Non-pigmented ciliary epithelial cell (primary cell): ENCODE measurements around the gene CHRNB4.
"Not testable (repeated sequence)": the region's sequence is repeated elsewhere in the genome, so short reads cannot be mapped to it uniquely, and the experiment has no call there.

Experiments
- DNase-seq: peaks from one replicate; pipeline ENCODE4 v3.0.0-alpha.2; 2010; ENCODE audit warnings: low read depth

The CHRNB4 gene

GRCh38 chr15:78616506-78616905, 24.5 kb downstream of the CHRNB4 start:
- no peak for DNase-seq

GRCh38 chr15:78615151-78615589, 25.8 kb downstream of the CHRNB4 start:
- no peak for DNase-seq

- no peak for DNase-seq
Observed at GRCh38 chr15:78614021-78614420, 27.0 kb downstream of the CHRNB4 start.

- DNase-seq: not testable (repeated sequence)
Observed at GRCh38 chr15:78609551-78609950, 31.5 kb downstream of the CHRNB4 start.

- DNase-seq: no peak
Observed at GRCh38 chr15:78605680-78606079, 35.3 kb downstream of the CHRNB4 start.

- no peak for DNase-seq
Observed at GRCh38 chr15:78605201-78605600, 35.8 kb downstream of the CHRNB4 start.

- DNase-seq: no peak
Observed at GRCh38 chr15:78604420-78604819, 36.6 kb downstream of the CHRNB4 start.

- no peak for DNase-seq
Observed at GRCh38 chr15:78603467-78603866, 37.5 kb downstream of the CHRNB4 start.

GRCh38 chr15:78599189-78599588, 41.8 kb downstream of the CHRNB4 start:
- DNase-seq: no peak

- no peak for DNase-seq
Observed at GRCh38 chr15:78598348-78598747, 42.7 kb downstream of the CHRNB4 start.

GRCh38 chr15:78597583-78597982, 43.4 kb downstream of the CHRNB4 start:
- no peak for DNase-seq

- no peak for DNase-seq
Observed at GRCh38 chr15:78574944-78575343, 66.1 kb downstream of the CHRNB4 start.
